ENCODE data around the gene LLCFC1. TPM values are rescaled to one million over a fixed set of nuclear protein-coding genes. Genes with fewer than 3 reads are reported as not detected.

Gene LLCFC1
- total RNA-seq, 1 donor from 2014 or later, result not detected

DNA sequence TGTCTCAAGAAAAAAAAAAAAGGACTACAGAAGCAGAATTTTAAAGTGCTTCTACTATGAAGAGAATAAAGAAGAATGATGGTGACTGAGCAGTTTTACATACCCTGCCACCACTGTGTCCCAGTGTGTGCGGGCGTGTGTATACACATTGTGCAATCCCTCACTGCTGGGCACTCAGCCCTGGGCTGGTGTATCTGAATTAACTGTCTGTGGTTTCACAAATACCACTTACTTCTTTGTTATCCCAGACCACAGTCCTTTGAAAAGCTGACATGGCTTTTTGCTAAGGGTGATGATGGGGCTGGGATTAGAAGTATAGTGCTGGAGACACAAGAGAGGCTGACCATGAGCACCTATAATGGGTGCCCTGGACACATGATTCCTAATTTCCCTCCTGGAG is 32.6 kb upstream of the LLCFC1 start:
- Histone ChIP-seq H3K4me3 (no peak overlapping the region), H3K4me1 (no peaks in the 10 kb centered on the region), H3K27ac (no peak overlapping the region), H3K36me3 (no peaks in the 10 kb centered on the region), H3K27me3 (no peaks in the 10 kb centered on the region), H3K9me3 (no peaks in the 10 kb centered on the region)
- DNase-seq, result no peak
- ATAC-seq, result no peak
- intact Hi-C loops (cut with DNase I), result no loop called here
- TF ChIP-seq CTCF (IDR thresholded peaks at IDR 0.05), result no peak

GRCh38 chr7:142908290-142908689 is 31.0 kb upstream of the LLCFC1 start:
- no peak overlapping the region for H3K27ac ChIP-seq
- H3K9me3 ChIP-seq, result no peaks in the 10 kb centered on the region
- H3K36me3 ChIP-seq, result no peaks in the 10 kb centered on the region
- intact Hi-C loops (cut with DNase I), result no loop called here
- TF ChIP-seq CTCF (IDR thresholded peaks at IDR 0.05), result no peak
- H3K4me1 ChIP-seq, result no peaks in the 10 kb centered on the region
- no peak overlapping the region for H3K4me3 ChIP-seq
- DNase-seq, result no peak
- no peaks in the 10 kb centered on the region for H3K27me3 ChIP-seq
- ATAC-seq, result no peak

DNA sequence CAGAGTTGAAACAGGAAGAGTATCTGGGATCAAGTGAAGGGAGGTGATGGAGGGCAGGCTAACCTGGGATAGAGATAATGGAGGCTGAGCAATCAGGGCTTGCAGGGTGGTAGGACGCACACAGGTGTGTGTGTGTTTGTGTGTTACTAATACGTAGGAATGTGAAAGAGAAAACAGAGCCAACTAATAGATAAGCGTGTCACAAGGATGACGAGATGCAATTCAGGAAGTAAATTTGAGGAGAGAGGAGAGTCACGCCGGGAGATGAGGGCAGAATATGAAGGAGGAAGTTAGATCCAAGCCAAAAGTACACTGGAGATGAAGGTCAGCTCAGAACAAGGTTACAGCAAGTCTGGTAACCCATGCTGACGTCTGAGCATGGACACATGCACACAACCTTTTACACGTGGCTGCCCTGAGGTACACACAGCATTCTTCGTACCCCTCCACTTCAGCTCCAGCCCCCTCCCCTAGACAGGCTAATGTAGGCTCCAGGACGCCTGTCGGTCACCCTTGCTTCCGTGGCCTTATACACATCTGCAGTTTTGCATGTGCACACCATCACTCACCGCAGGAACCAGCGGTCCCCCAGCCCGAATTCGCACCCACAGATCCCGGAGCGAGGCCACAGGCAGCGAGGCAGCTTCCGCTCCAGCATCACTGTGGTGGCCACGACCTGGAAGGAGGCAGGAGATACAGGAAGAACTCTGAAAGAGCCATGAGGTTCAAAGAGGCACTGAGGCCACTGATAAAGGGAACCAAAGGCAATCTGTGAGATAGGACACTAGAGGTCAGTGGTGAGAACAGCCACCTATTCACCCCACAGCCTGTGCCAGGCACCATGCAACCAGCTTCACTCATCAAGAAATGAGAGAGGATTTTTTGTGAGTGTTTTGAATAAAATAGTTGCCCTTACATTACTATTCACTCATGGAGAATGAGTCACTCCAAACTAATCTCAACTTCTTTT is 30.1 kb upstream of the LLCFC1 start:
- intact Hi-C loops (cut with DNase I), result no loop called here
- Histone ChIP-seq H3K36me3 (no peaks in the 10 kb centered on the region), H3K27ac (no peak overlapping the region), H3K4me3 (no peak overlapping the region), H3K27me3 (no peaks in the 10 kb centered on the region), H3K9me3 (no peaks in the 10 kb centered on the region), H3K4me1 (no peaks in the 10 kb centered on the region)
- ATAC-seq (peak; percentile 83), DNase-seq (no peak)
- peak; percentile 46 for TF ChIP-seq CTCF (IDR thresholded peaks at IDR 0.05)

DNA sequence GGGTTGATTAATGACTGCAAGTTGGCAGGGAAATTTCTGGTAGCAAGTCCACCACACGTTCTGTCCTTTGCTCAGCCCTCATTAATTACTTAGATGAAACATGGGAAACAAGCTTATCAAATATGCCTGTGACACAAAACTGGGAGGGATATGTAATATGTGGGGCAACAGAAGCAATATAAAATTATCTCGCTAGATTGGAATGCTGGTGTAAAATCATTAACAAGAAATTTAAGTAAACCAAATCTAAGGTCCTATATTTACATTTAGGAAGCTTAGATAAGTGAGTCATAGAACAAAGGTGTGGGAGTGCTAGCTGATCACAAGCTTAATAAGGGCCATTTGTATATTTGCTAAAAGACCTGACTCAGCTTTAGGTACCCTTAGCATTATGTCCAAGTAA is 29.3 kb upstream of the LLCFC1 start:
- Histone ChIP-seq H3K27me3 (no peaks in the 10 kb centered on the region), H3K36me3 (no peaks in the 10 kb centered on the region), H3K4me3 (no peak overlapping the region), H3K9me3 (no peaks in the 10 kb centered on the region), H3K4me1 (no peaks in the 10 kb centered on the region), H3K27ac (no peak overlapping the region)
- intact Hi-C loops (cut with DNase I), result no loop called here
- TF ChIP-seq CTCF (IDR thresholded peaks at IDR 0.05), result no peak
- no peak for ATAC-seq
- no peak for DNase-seq

GRCh38 chr7:142910481-142910880 is 28.8 kb upstream of the LLCFC1 start:
- H3K27me3 ChIP-seq, result no peaks in the 10 kb centered on the region
- intact Hi-C loops (cut with DNase I), result no loop called here
- TF ChIP-seq CTCF (IDR thresholded peaks at IDR 0.05), result no peak
- H3K9me3 ChIP-seq, result no peaks in the 10 kb centered on the region
- H3K4me1 ChIP-seq, result no peaks in the 10 kb centered on the region
- DNase-seq (no peak), ATAC-seq (peak; percentile 15)
- H3K4me3 ChIP-seq, result no peak overlapping the region
- H3K36me3 ChIP-seq, result no peaks in the 10 kb centered on the region
- H3K27ac ChIP-seq, result no peak overlapping the region
